ENCODE results near the gene KCNN4. TPM values are rescaled to one million over a fixed set of nuclear protein-coding genes. Genes with fewer than 3 reads are reported as not detected.

KCNN4 gene
- total and polyA plus RNA-seq, 4 donors: 0.14 to 30.3 (median 0.51) TPM

DNA sequence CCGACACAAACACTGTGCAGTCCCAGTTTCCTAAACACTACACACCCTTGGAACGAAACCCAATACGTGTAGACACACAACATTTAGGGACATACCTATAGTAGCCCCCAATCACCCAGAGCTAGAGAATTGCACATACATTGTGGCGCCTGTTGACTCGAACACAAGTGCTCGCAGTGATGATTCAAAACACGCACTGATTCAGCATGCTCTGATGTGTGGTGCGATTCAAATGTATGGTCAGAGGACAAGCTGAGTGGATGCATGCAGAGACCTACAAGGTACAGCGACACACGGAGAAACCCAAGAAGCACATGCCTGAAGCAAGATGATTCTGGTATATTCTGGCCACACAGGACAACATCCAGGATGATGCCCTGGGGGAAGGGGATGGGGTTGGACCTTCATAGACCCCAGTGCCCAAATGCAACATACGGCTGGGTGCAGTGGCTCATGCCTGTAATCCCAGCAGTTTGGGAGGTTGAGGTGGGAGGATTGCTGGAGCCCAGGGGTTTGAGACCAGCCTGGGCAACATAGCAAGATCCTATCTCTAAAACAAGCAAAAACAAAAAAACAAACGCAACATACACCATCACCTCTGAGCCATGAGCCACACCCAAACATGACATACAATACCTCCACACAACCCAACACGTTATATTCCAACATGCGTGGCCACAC, 997 bp upstream of the KCNN4 start:
- Histone ChIP-seq H3K9me3 (ENCODE audit: control insufficient read depth in 4 of 4, low read length in 3 of 4) (no peaks in the 10 kb centered on the region), H3K36me3 (ENCODE audit: control insufficient read depth in 4 of 4, insufficient read depth in 3 of 4, low read depth in 1 of 4, low read length in 3 of 4) (no peaks in the 10 kb centered on the region), H3K4me3 (ENCODE audit: low read depth in 1 of 3, low read length in 3 of 3) (no peak overlapping the region), H3K27ac (ENCODE audit: low read depth in 1 of 2, low read length in 2 of 2) (no peak overlapping the region), H3K27me3 (ENCODE audit: control insufficient read depth in 4 of 4, insufficient read depth in 4 of 4, low read length in 3 of 4) (no peaks in the 10 kb centered on the region), H3K4me1 (ENCODE audit: control insufficient read depth in 4 of 4, insufficient read depth in 4 of 4, low read length in 3 of 4) (no peaks in the 10 kb centered on the region), H3K9ac (ENCODE audit: low read depth in 1 of 2, low read length in 2 of 2) (no peak overlapping the region)
- 82% methylated on average over 14 of the region's 14 CpGs for WGBS
- TF ChIP-seq YY1 (IDR thresholded peaks at IDR 0.05): no peak
- no peak for TF ChIP-seq FOXA2 (IDR thresholded peaks at IDR 0.05)
- no peak for TF ChIP-seq RAD21 (IDR thresholded peaks at IDR 0.05)
- no peak for TF ChIP-seq NR2F2 (IDR thresholded peaks at IDR 0.05)
- no peak for TF ChIP-seq SP1 (IDR thresholded peaks at IDR 0.05)
- TF ChIP-seq, protein P1, sequence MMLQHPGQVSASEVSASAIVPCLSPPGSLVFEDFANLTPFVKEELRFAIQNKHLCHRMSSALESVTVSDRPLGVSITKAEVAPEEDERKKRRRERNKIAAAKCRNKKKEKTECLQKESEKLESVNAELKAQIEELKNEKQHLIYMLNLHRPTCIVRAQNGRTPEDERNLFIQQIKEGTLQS (IDR thresholded peaks at IDR 0.05): no peak
- TF ChIP-seq JUND (IDR thresholded peaks at IDR 0.05): no peak
- TF ChIP-seq HNF4A (conservative IDR thresholded peaks at IDR 0.05): no peak
- TF ChIP-seq FOXA1 (IDR thresholded peaks at IDR 0.05): no peak
- TF ChIP-seq, protein P2, sequence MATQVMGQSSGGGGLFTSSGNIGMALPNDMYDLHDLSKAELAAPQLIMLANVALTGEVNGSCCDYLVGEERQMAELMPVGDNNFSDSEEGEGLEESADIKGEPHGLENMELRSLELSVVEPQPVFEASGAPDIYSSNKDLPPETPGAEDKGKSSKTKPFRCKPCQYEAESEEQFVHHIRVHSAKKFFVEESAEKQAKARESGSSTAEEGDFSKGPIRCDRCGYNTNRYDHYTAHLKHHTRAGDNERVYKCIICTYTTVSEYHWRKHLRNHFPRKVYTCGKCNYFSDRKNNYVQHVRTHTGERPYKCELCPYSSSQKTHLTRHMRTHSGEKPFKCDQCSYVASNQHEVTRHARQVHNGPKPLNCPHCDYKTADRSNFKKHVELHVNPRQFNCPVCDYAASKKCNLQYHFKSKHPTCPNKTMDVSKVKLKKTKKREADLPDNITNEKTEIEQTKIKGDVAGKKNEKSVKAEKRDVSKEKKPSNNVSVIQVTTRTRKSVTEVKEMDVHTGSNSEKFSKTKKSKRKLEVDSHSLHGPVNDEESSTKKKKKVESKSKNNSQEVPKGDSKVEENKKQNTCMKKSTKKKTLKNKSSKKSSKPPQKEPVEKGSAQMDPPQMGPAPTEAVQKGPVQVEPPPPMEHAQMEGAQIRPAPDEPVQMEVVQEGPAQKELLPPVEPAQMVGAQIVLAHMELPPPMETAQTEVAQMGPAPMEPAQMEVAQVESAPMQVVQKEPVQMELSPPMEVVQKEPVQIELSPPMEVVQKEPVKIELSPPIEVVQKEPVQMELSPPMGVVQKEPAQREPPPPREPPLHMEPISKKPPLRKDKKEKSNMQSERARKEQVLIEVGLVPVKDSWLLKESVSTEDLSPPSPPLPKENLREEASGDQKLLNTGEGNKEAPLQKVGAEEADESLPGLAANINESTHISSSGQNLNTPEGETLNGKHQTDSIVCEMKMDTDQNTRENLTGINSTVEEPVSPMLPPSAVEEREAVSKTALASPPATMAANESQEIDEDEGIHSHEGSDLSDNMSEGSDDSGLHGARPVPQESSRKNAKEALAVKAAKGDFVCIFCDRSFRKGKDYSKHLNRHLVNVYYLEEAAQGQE (IDR thresholded peaks at IDR 0.05): no peak
- TF ChIP-seq HNF4G (IDR thresholded peaks at IDR 0.05): no peak
- TF ChIP-seq RXRA (IDR thresholded peaks at IDR 0.05): no peak
- TF ChIP-seq, protein P3, sequence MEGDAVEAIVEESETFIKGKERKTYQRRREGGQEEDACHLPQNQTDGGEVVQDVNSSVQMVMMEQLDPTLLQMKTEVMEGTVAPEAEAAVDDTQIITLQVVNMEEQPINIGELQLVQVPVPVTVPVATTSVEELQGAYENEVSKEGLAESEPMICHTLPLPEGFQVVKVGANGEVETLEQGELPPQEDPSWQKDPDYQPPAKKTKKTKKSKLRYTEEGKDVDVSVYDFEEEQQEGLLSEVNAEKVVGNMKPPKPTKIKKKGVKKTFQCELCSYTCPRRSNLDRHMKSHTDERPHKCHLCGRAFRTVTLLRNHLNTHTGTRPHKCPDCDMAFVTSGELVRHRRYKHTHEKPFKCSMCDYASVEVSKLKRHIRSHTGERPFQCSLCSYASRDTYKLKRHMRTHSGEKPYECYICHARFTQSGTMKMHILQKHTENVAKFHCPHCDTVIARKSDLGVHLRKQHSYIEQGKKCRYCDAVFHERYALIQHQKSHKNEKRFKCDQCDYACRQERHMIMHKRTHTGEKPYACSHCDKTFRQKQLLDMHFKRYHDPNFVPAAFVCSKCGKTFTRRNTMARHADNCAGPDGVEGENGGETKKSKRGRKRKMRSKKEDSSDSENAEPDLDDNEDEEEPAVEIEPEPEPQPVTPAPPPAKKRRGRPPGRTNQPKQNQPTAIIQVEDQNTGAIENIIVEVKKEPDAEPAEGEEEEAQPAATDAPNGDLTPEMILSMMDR (IDR thresholded peaks at IDR 0.05; ENCODE audit: low read depth, low read length, missing input control): no peak
- TF ChIP-seq, protein P4, sequence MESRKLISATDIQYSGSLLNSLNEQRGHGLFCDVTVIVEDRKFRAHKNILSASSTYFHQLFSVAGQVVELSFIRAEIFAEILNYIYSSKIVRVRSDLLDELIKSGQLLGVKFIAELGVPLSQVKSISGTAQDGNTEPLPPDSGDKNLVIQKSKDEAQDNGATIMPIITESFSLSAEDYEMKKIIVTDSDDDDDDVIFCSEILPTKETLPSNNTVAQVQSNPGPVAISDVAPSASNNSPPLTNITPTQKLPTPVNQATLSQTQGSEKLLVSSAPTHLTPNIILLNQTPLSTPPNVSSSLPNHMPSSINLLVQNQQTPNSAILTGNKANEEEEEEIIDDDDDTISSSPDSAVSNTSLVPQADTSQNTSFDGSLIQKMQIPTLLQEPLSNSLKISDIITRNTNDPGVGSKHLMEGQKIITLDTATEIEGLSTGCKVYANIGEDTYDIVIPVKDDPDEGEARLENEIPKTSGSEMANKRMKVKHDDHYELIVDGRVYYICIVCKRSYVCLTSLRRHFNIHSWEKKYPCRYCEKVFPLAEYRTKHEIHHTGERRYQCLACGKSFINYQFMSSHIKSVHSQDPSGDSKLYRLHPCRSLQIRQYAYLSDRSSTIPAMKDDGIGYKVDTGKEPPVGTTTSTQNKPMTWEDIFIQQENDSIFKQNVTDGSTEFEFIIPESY (IDR thresholded peaks at IDR 0.05): no peak
- no peak for TF ChIP-seq GABPA (IDR thresholded peaks at IDR 0.05 in 1 of 2, conservative IDR thresholded peaks at IDR 0.05 in 1 of 2)
- no peak for TF ChIP-seq EGR1 (IDR thresholded peaks at IDR 0.05; ENCODE audit: low read depth in 2 of 2)
- TF ChIP-seq TAF1 (conservative IDR thresholded peaks at IDR 0.05): no peak
- DNase-seq (ENCODE audit: low spot score): no peak

Data from liver (tissue), 9 donors.